Natural killer cell (primary cell): ENCODE measurements around the gene RNF148. TPM values are rescaled to one million over a fixed set of nuclear protein-coding genes. Genes with fewer than 3 reads are reported as not detected.

Experiments used
- ATAC-seq, 3 donors: fragments of 150-1000 bp in 2 of 3; fragments of 200-7000 bp in 1 of 3; cut with Tn5 transposase; 1 replicate in 1 of 3; 2 replicates in 2 of 3; pipeline ENCODE4 v1.10.0; 2021; ENCODE audit warnings: mild to moderate bottlenecking in 2 of 3, moderate library complexity in 2 of 3
- DNase-seq, 2 donors: peaks; one replicate each; pipeline versions ENCODE4 v3.0.0 to v3.0.0-alpha.2; 2013 to 2021; ENCODE audit warnings: mixed read lengths in 1 of 2
- H3K27ac ChIP-seq: one replicate; pipeline ENCODE4 v1.5.1; 2013; ENCODE audit warnings: mild to moderate bottlenecking, low read length
- H3K27me3 ChIP-seq: one replicate; pipeline ENCODE4 v1.6.1; 2013; ENCODE audit warnings: low read length; ENCODE audit not compliant: control insufficient read depth, insufficient read depth
- H3K36me3 ChIP-seq: one replicate; pipeline ENCODE4 v1.6.1; 2013; ENCODE audit warnings: low read length; ENCODE audit not compliant: control insufficient read depth, insufficient read depth
- H3K4me1 ChIP-seq: one replicate; pipeline ENCODE4 v1.6.1; 2013; ENCODE audit warnings: low read length; ENCODE audit not compliant: control insufficient read depth, insufficient read depth
- H3K4me3 ChIP-seq: one replicate; pipeline ENCODE4 v1.5.1; 2013; ENCODE audit warnings: low read length
- H3K9me3 ChIP-seq: one replicate; pipeline ENCODE4 v1.6.1; 2013; ENCODE audit warnings: low read length; ENCODE audit not compliant: control insufficient read depth, insufficient read depth
- H3K27ac Mint-ChIP-seq, 2 donors: one replicate each; pipeline ENCODE4 v1.8.0; 2022; ENCODE audit warnings: mild to moderate bottlenecking in 2 of 2, mixed read lengths in 2 of 2, moderate library complexity in 1 of 2
- H3K27me3 Mint-ChIP-seq, 2 donors: one replicate each; pipeline ENCODE4 v1.8.0; 2022; ENCODE audit warnings: low read depth in 2 of 2, mixed read lengths in 2 of 2
- H3K36me3 Mint-ChIP-seq: one replicate; pipeline ENCODE4 v1.8.0; 2022; ENCODE audit warnings: mixed read lengths
- H3K4me1 Mint-ChIP-seq, 2 donors: one replicate each; pipeline ENCODE4 v1.8.0; 2022; ENCODE audit warnings: mixed read lengths in 2 of 2
- H3K4me3 Mint-ChIP-seq: one replicate; pipeline ENCODE4 v1.8.0; 2022; ENCODE audit warnings: mild to moderate bottlenecking, moderate library complexity, mixed read lengths
- H3K9me3 Mint-ChIP-seq, 2 donors: one replicate each; pipeline ENCODE4 v1.8.0; 2022; ENCODE audit warnings: mixed read lengths in 2 of 2
- WGBS: methylation state at CpG from one replicate; pipeline ENCODE4 v1.1.7; 2013; ENCODE audit warnings: missing lambda C conversion rate; ENCODE audit not compliant: insufficient coverage; 5-methylcytosine and 5-hydroxymethylcytosine counted together
- intact Hi-C: fragments of 100-400 bp; cut with micrococcal nuclease; formaldehyde crosslinking; loops from one replicate; pipeline ENCODE4 v1.14.2; 2022
- total RNA-seq, 4 donors: library from RNA; stranded (reverse); fragments of 120-200 nt in 1 of 4; gene quantifications; one replicate each; pipeline versions ENCODE4 v1.2.3 to v1.2.4, GENCODE V29; 2013 to 2022
- TF ChIP-seq, protein P1 (sequence below): fragments of 200-600 bp; IDR thresholded peaks from one replicate; pipeline ENCODE4 v1.8.0; 2022; ENCODE audit warnings: antibody characterized with exemption

RNF148 gene
- total RNA-seq, 3 donors from 2014 or later (not counting 1 experiment from before 2014, with no cell fraction given) = not detected

DNA sequence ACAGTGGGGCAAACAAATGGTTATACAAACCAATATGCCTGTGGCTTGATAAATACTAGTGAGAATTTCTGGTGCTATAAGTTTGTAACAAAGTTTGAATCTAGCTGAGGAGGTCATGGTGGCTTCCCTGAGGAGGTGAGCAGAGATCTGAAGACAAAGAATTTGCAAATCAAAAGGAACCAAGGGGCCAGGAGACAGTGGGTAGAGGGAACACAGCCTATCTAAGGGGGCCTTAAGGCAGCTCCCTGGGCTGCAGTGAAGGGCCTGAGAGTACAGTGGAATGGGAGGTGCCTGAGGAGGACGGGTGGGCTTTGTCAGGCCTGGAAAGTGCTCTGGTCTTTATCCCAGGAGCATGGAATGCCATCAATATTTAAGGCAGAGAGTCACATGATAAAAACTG is 25.6 kb downstream of the RNF148 start:
- Histone ChIP-seq H3K27ac (no peak overlapping the region), H3K4me3 (no peak overlapping the region), H3K36me3 (no peaks in the 10 kb centered on the region), H3K27me3 (no peaks in the 10 kb centered on the region), H3K9me3 (peaks cover 8% of the 10 kb centered on the region), H3K4me1 (no peaks in the 10 kb centered on the region)
- ATAC-seq (no peak), DNase-seq (no peak)
- intact Hi-C loops = no loop called here
- Mint-ChIP-seq H3K4me1 (no peaks in the 10 kb centered on the region), H3K27me3 (no peaks in the 10 kb centered on the region), H3K4me3 (no peak overlapping the region), H3K36me3 (no peaks in the 10 kb centered on the region), H3K9me3 (peaks cover 10 to 13% of the 10 kb centered on the region in 2 donors), H3K27ac (no peak overlapping the region)
- 56% methylated on average over 1 of the region's 1 CpG for WGBS
- TF ChIP-seq, protein P1, sequence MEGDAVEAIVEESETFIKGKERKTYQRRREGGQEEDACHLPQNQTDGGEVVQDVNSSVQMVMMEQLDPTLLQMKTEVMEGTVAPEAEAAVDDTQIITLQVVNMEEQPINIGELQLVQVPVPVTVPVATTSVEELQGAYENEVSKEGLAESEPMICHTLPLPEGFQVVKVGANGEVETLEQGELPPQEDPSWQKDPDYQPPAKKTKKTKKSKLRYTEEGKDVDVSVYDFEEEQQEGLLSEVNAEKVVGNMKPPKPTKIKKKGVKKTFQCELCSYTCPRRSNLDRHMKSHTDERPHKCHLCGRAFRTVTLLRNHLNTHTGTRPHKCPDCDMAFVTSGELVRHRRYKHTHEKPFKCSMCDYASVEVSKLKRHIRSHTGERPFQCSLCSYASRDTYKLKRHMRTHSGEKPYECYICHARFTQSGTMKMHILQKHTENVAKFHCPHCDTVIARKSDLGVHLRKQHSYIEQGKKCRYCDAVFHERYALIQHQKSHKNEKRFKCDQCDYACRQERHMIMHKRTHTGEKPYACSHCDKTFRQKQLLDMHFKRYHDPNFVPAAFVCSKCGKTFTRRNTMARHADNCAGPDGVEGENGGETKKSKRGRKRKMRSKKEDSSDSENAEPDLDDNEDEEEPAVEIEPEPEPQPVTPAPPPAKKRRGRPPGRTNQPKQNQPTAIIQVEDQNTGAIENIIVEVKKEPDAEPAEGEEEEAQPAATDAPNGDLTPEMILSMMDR = no peak

DNA sequence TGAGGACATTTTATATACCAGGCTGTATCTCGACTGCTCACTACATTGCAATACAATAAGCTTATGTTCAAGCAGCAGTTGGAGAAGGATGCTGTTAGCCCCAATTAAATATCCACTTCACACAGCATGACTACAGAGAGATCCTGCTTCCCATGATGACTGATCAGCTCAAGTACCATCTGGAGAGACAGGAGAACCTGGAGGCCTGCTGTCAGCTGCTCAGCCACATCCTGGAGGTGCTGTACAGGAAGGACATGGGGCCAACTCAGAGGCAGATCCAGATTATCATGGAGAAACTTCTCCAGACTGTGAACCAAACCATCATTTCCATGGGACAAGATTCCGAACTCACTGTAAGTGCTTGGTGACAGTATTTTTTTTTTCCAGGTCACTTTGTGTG is 26.3 kb downstream of the RNF148 start:
- no peaks in the 10 kb centered on the region for H3K27me3 ChIP-seq
- DNase-seq = no peak
- Mint-ChIP-seq H3K27me3 (no peaks in the 10 kb centered on the region), H3K9me3 (peaks cover 12 to 15% of the 10 kb centered on the region in 2 donors), H3K4me3 (no peak overlapping the region), H3K4me1 (no peaks in the 10 kb centered on the region), H3K27ac (no peak overlapping the region), H3K36me3 (no peaks in the 10 kb centered on the region)
- WGBS = 83% methylated on average over 2 of the region's 2 CpGs
- H3K27ac ChIP-seq = no peak overlapping the region
- H3K36me3 ChIP-seq = no peaks in the 10 kb centered on the region
- intact Hi-C loops = no loop called here
- ATAC-seq = no peak
- no peaks in the 10 kb centered on the region for H3K4me1 ChIP-seq
- no peak overlapping the region for H3K4me3 ChIP-seq
- H3K9me3 ChIP-seq = peaks cover 8% of the 10 kb centered on the region
- TF ChIP-seq, protein P1 = no peak

DNA sequence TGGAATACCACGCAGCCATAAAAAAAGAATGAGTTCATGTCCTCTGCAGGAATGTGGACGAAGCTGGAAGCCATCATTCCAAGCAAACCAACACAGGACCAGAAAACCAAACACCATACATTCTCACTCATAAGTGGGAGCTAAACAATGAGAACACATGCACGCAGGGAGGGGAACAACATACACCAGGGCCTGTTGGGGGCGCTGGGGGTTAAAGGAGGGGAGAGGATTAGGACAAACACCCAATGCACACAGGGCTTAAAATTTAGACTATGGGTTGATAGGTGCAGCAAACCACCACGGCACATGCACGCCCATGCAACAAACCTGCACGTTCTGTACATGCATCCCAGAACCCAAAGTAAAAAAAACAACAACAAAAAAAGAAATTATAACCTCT is 27.1 kb downstream of the RNF148 start:
- H3K36me3 Mint-ChIP-seq = no peaks in the 10 kb centered on the region
- no peak overlapping the region for H3K4me3 Mint-ChIP-seq
- no peaks in the 10 kb centered on the region for H3K4me1 ChIP-seq
- H3K27ac Mint-ChIP-seq = no peak overlapping the region
- H3K27me3 Mint-ChIP-seq = no peaks in the 10 kb centered on the region
- no peaks in the 10 kb centered on the region for H3K4me1 Mint-ChIP-seq
- H3K9me3 Mint-ChIP-seq = peaks cover 15 to 20% of the 10 kb centered on the region in 2 donors
- TF ChIP-seq, protein P1 = no peak
- no peak overlapping the region for H3K4me3 ChIP-seq
- intact Hi-C loops = no loop called here
- peaks cover 8% of the 10 kb centered on the region for H3K9me3 ChIP-seq
- H3K27me3 ChIP-seq = no peaks in the 10 kb centered on the region
- no peak for DNase-seq
- no peak for ATAC-seq
- WGBS = 78% methylated on average over 7 of the region's 7 CpGs
- H3K27ac ChIP-seq = no peak overlapping the region
- H3K36me3 ChIP-seq = no peaks in the 10 kb centered on the region

DNA sequence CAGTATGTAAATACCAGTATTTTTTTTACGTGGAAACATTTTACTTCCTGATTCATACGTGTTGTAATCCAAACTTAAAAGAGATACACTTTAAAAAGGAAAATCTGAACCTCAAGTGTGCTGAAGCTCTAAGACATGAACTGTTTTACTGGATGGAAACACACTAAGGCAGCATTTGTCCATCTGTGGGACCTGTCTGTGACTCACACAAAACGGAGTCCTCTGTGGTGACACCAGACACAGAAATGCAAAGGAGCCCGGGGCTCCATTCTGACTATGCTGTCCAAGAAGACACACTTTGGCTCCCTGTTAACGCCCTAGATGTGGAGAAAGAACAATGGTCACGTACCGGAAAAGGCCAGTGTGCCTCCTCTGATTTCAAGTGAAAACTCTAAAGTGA is 27.7 kb downstream of the RNF148 start:
- ATAC-seq = no peak
- Mint-ChIP-seq H3K36me3 (no peaks in the 10 kb centered on the region), H3K27me3 (no peaks in the 10 kb centered on the region), H3K4me3 (no peak overlapping the region), H3K4me1 (no peaks in the 10 kb centered on the region), H3K9me3 (peaks cover 17 to 21% of the 10 kb centered on the region in 2 donors), H3K27ac (no peak overlapping the region)
- TF ChIP-seq, protein P1 = no peak
- Histone ChIP-seq H3K4me3 (no peak overlapping the region), H3K27me3 (no peaks in the 10 kb centered on the region), H3K9me3 (peaks cover 8% of the 10 kb centered on the region), H3K4me1 (no peaks in the 10 kb centered on the region), H3K27ac (no peak overlapping the region), H3K36me3 (no peaks in the 10 kb centered on the region)
- intact Hi-C loops = no loop called here
- 88% methylated on average over 7 of the region's 7 CpGs for WGBS
- DNase-seq = no peak
